Measurements from ENCODE around the gene CSF2RB. TPM values are rescaled to one million over a fixed set of nuclear protein-coding genes. Genes with fewer than 3 reads are reported as not detected.
A peak's percentile ranks its signal among the peaks of the same experiment; 100 is the strongest.

Gene CSF2RB
- total RNA-seq, 6 experiments from 2014 or later, result 0.88 to 4.7 (median 2.4) TPM

GRCh38 chr22:36940676-36941075 is 27.2 kb downstream of the CSF2RB start:
- TF ChIP-seq POLR2A (IDR thresholded peaks at IDR 0.05), result no peak
- intact Hi-C loops (cut with DNase I), result no loop called here
- ATAC-seq, result no peak
- Histone ChIP-seq H3K4me1 (no peaks in the 10 kb centered on the region), H3K27me3 (no peaks in the 10 kb centered on the region), H3K27ac (no peak overlapping the region), H3K4me3 (no peak overlapping the region), H3K9me3 (no peaks in the 10 kb centered on the region), H3K36me3 (no peaks in the 10 kb centered on the region)
- 47% methylated on average over 5 of the region's 5 CpGs for WGBS (ENCODE audit: insufficient coverage, low coverage, low lambda C conversion rate, missing lambda C conversion rate)
- DNase-seq, result peak in 1 of 3 donors; percentile 26

- WGBS (ENCODE audit: insufficient coverage, low coverage, low lambda C conversion rate, missing lambda C conversion rate), result 38% methylated on average over 4 of the region's 5 CpGs
- no peak for ATAC-seq
- TF ChIP-seq POLR2A (IDR thresholded peaks at IDR 0.05) (no peak), CTCF (IDR thresholded peaks at IDR 0.05) (no peak)
Measured at GRCh38 chr22:36942556-36942955, 29.1 kb downstream of the CSF2RB start.

GRCh38 chr22:36946421-36947158 is 33.2 kb downstream of the CSF2RB start:
- TF ChIP-seq CTCF (IDR thresholded peaks at IDR 0.05) (peak in 1 of 4 donors; percentile 15), POLR2A (IDR thresholded peaks at IDR 0.05) (no peak)
- Histone ChIP-seq H3K27ac (no peak overlapping the region), H3K4me3 (no peak overlapping the region), H3K4me1 (no peaks in the 10 kb centered on the region), H3K27me3 (no peaks in the 10 kb centered on the region), H3K9me3 (no peaks in the 10 kb centered on the region), H3K36me3 (no peaks in the 10 kb centered on the region)
- ATAC-seq, result peak in 1 of 4 donors; percentile 29
- WGBS (ENCODE audit: insufficient coverage, low coverage, low lambda C conversion rate, missing lambda C conversion rate), result 12% methylated on average over 4 of the region's 4 CpGs
- DNase-seq, result no peak
- intact Hi-C loops (cut with DNase I), result no loop called here

More at GRCh38 chr22:36942556-36942955, 29.1 kb downstream of the CSF2RB start:
- H3K36me3 ChIP-seq, result no peaks in the 10 kb centered on the region
- no peak overlapping the region for H3K4me3 ChIP-seq
- no peak overlapping the region for H3K27ac ChIP-seq
- H3K4me1 ChIP-seq, result no peaks in the 10 kb centered on the region
- no peak for DNase-seq
- intact Hi-C loops (cut with DNase I), result no loop called here
- no peaks in the 10 kb centered on the region for H3K27me3 ChIP-seq
- H3K9me3 ChIP-seq, result no peaks in the 10 kb centered on the region

- no peak for ATAC-seq
Measured at GRCh38 chr22:36948273-36949225, 35.1 kb downstream of the CSF2RB start.

More at GRCh38 chr22:36948273-36949225, 35.1 kb downstream of the CSF2RB start:
- H3K4me1 ChIP-seq, result no peaks in the 10 kb centered on the region
- H3K27me3 ChIP-seq, result no peaks in the 10 kb centered on the region
- H3K9me3 ChIP-seq, result no peaks in the 10 kb centered on the region
- H3K36me3 ChIP-seq, result no peaks in the 10 kb centered on the region
- intact Hi-C loops (cut with DNase I), result no loop called here
- DNase-seq, result peak in 1 of 3 donors; percentile 6
- no peak for TF ChIP-seq POLR2A (IDR thresholded peaks at IDR 0.05)
- TF ChIP-seq CTCF (IDR thresholded peaks at IDR 0.05), result no peak
- no peak overlapping the region for H3K4me3 ChIP-seq
- H3K27ac ChIP-seq, result no peak overlapping the region
- 63% methylated on average over 6 of the region's 9 CpGs for WGBS (ENCODE audit: insufficient coverage, low coverage, low lambda C conversion rate, missing lambda C conversion rate)

All from right lobe of liver (tissue), 6 donors.